Neuronal stem cell (in vitro differentiated cells): ENCODE data around the gene CEP70.
"Not testable (repeated sequence)": the region's sequence is repeated elsewhere in the genome, so short reads cannot be mapped to it uniquely, and the experiment has no call there.

Experiments
- DNase-seq: peaks from one replicate; pipeline ENCODE4 v3.0.0-alpha.2; 2013; ENCODE audit warnings: low spot score
- H2AFZ ChIP-seq: one replicate; pipeline ENCODE4 v1.6.1; 2013; ENCODE audit warnings: mild to moderate bottlenecking, low read length, inconsistent platforms
- H2AK5ac ChIP-seq: 2 replicates; pipeline ENCODE4 v1.6.1; 2013; ENCODE audit warnings: low read depth, mild to moderate bottlenecking, inconsistent platforms, low read length, moderate library complexity, mixed read lengths
- H2BK120ac ChIP-seq: 2 replicates; pipeline ENCODE4 v1.6.1; 2013; ENCODE audit warnings: low read depth, mild to moderate bottlenecking, inconsistent platforms, low read length, moderate library complexity, mixed read lengths
- H2BK12ac ChIP-seq: one replicate; pipeline ENCODE4 v1.6.1; 2013; ENCODE audit warnings: low read length, inconsistent platforms
- H2BK15ac ChIP-seq: 2 replicates; pipeline ENCODE4 v1.6.1; 2013; ENCODE audit warnings: mild to moderate bottlenecking, low read length, inconsistent platforms, mixed read lengths
- H2BK5ac ChIP-seq: one replicate; pipeline ENCODE4 v1.6.1; 2013; ENCODE audit warnings: inconsistent platforms, mild to moderate bottlenecking, low read length, moderate library complexity
- H3K14ac ChIP-seq: one replicate; pipeline ENCODE4 v1.6.1; 2013; ENCODE audit warnings: low read length, inconsistent platforms
- H3K18ac ChIP-seq: 2 replicates; pipeline ENCODE4 v1.6.1; 2013; ENCODE audit warnings: low read length, inconsistent platforms
- H3K23ac ChIP-seq: 2 replicates; pipeline ENCODE4 v1.6.1; 2013; ENCODE audit warnings: low read depth, mild to moderate bottlenecking, mixed read lengths, low read length, inconsistent platforms; ENCODE audit not compliant: poor library complexity
- H3K27ac ChIP-seq: replicated peaks from 3 replicates; pipeline ENCODE4 v1.5.1; 2013; ENCODE audit warnings: low read length, inconsistent platforms
- H3K27me3 ChIP-seq, 3 experiments: 2 replicates each; pipeline ENCODE4 v1.6.1; 2013; ENCODE audit warnings: low read length in 3 of 3, mild to moderate bottlenecking in 2 of 3, inconsistent platforms in 1 of 3, low read depth in 1 of 3, mixed read lengths in 1 of 3, moderate library complexity in 1 of 3; ENCODE audit not compliant: control insufficient read depth in 3 of 3, insufficient read depth in 3 of 3
- H3K36me3 ChIP-seq, 2 donors: replicated peaks in 1 of 2; 2 replicates each; pipeline ENCODE4 v1.6.1; 2013; ENCODE audit warnings: low read length in 2 of 2; ENCODE audit not compliant: control insufficient read depth in 2 of 2, insufficient read depth in 2 of 2
- H3K4ac ChIP-seq: 2 replicates; pipeline ENCODE4 v1.6.1; 2013; ENCODE audit warnings: inconsistent platforms, mild to moderate bottlenecking, low read length, moderate library complexity
- H3K4me1 ChIP-seq, 2 donors: 1 replicate in 1 of 2; 2 replicates in 1 of 2; pipeline ENCODE4 v1.6.1; 2013; ENCODE audit warnings: low read length in 2 of 2, low read depth in 1 of 2; ENCODE audit not compliant: control insufficient read depth in 2 of 2, insufficient read depth in 1 of 2
- H3K4me2 ChIP-seq: one replicate; pipeline ENCODE4 v1.6.1; 2013; ENCODE audit warnings: mild to moderate bottlenecking, low read length, inconsistent platforms; ENCODE audit not compliant: insufficient read depth, poor library complexity, severe bottlenecking
- H3K4me3 ChIP-seq, 2 donors: 2 replicates each; pipeline ENCODE4 v1.5.1; 2013; ENCODE audit warnings: low read length in 2 of 2, mild to moderate bottlenecking in 2 of 2, inconsistent platforms in 1 of 2, moderate library complexity in 1 of 2
- H3K79me1 ChIP-seq: one replicate; pipeline ENCODE4 v1.6.1; 2013; ENCODE audit warnings: low read depth, mild to moderate bottlenecking, inconsistent platforms, low read length, moderate library complexity
- H3K9ac ChIP-seq: one replicate; pipeline ENCODE4 v1.6.1; 2013; ENCODE audit warnings: mild to moderate bottlenecking, low read depth, low read length, inconsistent platforms; ENCODE audit not compliant: poor library complexity
- H3K9me3 ChIP-seq, 2 donors: replicated peaks in 1 of 2; 2 replicates each; pipeline versions ENCODE3 to v1.6.1; 2013; ENCODE audit warnings: low read length in 2 of 2, mild to moderate bottlenecking in 2 of 2, inconsistent platforms in 1 of 2, low read depth in 1 of 2, mixed read lengths in 1 of 2, moderate library complexity in 1 of 2; ENCODE audit not compliant: control insufficient read depth in 2 of 2, insufficient read depth in 1 of 2
- H4K8ac ChIP-seq: one replicate; pipeline ENCODE4 v1.6.1; 2013; ENCODE audit warnings: low read depth, mild to moderate bottlenecking, inconsistent platforms, low read length, moderate library complexity
- H4K91ac ChIP-seq: one replicate; pipeline ENCODE4 v1.6.1; 2013; ENCODE audit warnings: low read length, low read depth, mild to moderate bottlenecking, inconsistent platforms; ENCODE audit not compliant: poor library complexity
- WGBS, 2 donors: extraction: QIAGEN DNeasy Blood & Tissue Kit; methylation state at CpG; one replicate each; pipeline ENCODE4 v1.1.7; 2013; ENCODE audit warnings: missing lambda C conversion rate in 2 of 2, mixed read lengths in 1 of 2; ENCODE audit not compliant: insufficient read length in 2 of 2, insufficient replicate concordance in 1 of 2; ENCODE audit errors: extremely low coverage in 2 of 2; 5-methylcytosine and 5-hydroxymethylcytosine counted together

The CEP70 gene

GRCh38 chr3:138492980-138493675, 100.9 kb downstream of the CEP70 start:
- Histone ChIP-seq H3K4ac (no peak overlapping the region), H2BK5ac (no peak overlapping the region), H2AK5ac (no peak overlapping the region), H3K4me1 (no peaks in the 10 kb centered on the region), H3K27ac (no peak overlapping the region), H3K36me3 (peaks cover 3 to 14% of the 10 kb centered on the region in 2 donors), H3K23ac (no peak overlapping the region), H3K79me1 (no peaks in the 10 kb centered on the region), H3K4me2 (no peak overlapping the region), H2BK15ac (no peak overlapping the region), H3K9me3 (peaks cover 3% of the 10 kb centered on the region in 2 donors), H3K27me3 (no peaks in the 10 kb centered on the region), H4K91ac (no peak overlapping the region), H3K4me3 (peak overlapping the region in 1 of 2 donors; percentile 29), H4K8ac (no peak overlapping the region), H3K14ac (no peak overlapping the region), H3K18ac (no peak overlapping the region), H2AFZ (no peak overlapping the region), H3K9ac (no peak overlapping the region), H2BK12ac (no peak overlapping the region), H2BK120ac (no peak overlapping the region)
- no CpG with 5 or more reads among the region's 4 CpGs for WGBS, 2 donors
- no peak for DNase-seq

GRCh38 chr3:138491971-138492370, 102.1 kb downstream of the CEP70 start:
- Histone ChIP-seq H3K9me3 (peaks cover 3 to 7% of the 10 kb centered on the region in 2 donors), H3K14ac (peak overlapping the region; percentile 50), H3K4me2 (no peak overlapping the region), H2BK15ac (no peak overlapping the region), H2BK5ac (no peak overlapping the region), H2BK120ac (no peak overlapping the region), H3K4me1 (no peaks in the 10 kb centered on the region), H3K36me3 (peaks cover 3 to 9% of the 10 kb centered on the region in 2 donors), H4K8ac (no peak overlapping the region), H4K91ac (no peak overlapping the region), H2AFZ (no peak overlapping the region), H3K27ac (no peak overlapping the region), H3K23ac (no peak overlapping the region), H3K4ac (no peak overlapping the region), H3K4me3 (no peak overlapping the region), H2BK12ac (no peak overlapping the region), H3K79me1 (no peaks in the 10 kb centered on the region), H3K9ac (no peak overlapping the region), H3K27me3 (no peaks in the 10 kb centered on the region), H3K18ac (no peak overlapping the region), H2AK5ac (no peak overlapping the region)
- no CpG with 5 or more reads among the region's 1 CpG for WGBS, 2 donors
- DNase-seq, result no peak

- H2BK5ac ChIP-seq, result not testable (repeated sequence)
Observed at GRCh38 chr3:138486580-138486979, 107.5 kb downstream of the CEP70 start.

GRCh38 chr3:138484672-138485071, 109.4 kb downstream of the CEP70 start:
- not testable (repeated sequence) for H3K79me1 ChIP-seq, H2AFZ ChIP-seq, H2BK15ac ChIP-seq, H2BK120ac ChIP-seq, H2AK5ac ChIP-seq, H4K8ac ChIP-seq, H2BK5ac ChIP-seq, H3K27me3 ChIP-seq, H3K4me3 ChIP-seq, H3K27ac ChIP-seq, H3K23ac ChIP-seq, H3K4me1 ChIP-seq, H3K18ac ChIP-seq, DNase-seq, H3K14ac ChIP-seq, H3K36me3 ChIP-seq, H3K4ac ChIP-seq, H3K4me2 ChIP-seq, H4K91ac ChIP-seq, H3K9ac ChIP-seq, H2BK12ac ChIP-seq
- no CpG with 5 or more reads among the region's 17 CpGs for WGBS, 2 donors
- peaks cover 0 to 10% of the 10 kb centered on the region in 2 donors for H3K9me3 ChIP-seq

More at GRCh38 chr3:138486580-138486979, 107.5 kb downstream of the CEP70 start:
- not testable (repeated sequence) for H2BK120ac ChIP-seq, H3K27ac ChIP-seq, H3K18ac ChIP-seq, H3K23ac ChIP-seq, H3K4me3 ChIP-seq, H3K79me1 ChIP-seq, H4K91ac ChIP-seq, H2BK15ac ChIP-seq, H3K9ac ChIP-seq, H2BK12ac ChIP-seq, H3K14ac ChIP-seq, H3K36me3 ChIP-seq, H3K4me1 ChIP-seq, H2AFZ ChIP-seq, H4K8ac ChIP-seq, H3K4ac ChIP-seq, H3K4me2 ChIP-seq, DNase-seq, H3K27me3 ChIP-seq, H2AK5ac ChIP-seq
- no CpG with 5 or more reads among the region's 6 CpGs for WGBS, 2 donors
- H3K9me3 ChIP-seq, result peaks cover 0 to 10% of the 10 kb centered on the region in 2 donors
